GM19193 (cell line): ENCODE results near the gene GTF3C5.

Source experiments
- POLR2A ChIP-seq: IDR thresholded peaks from 4 replicates; pipeline ENCODE4 v1.6.1; 2011; ENCODE audit not compliant: insufficient read depth, insufficient read length; ENCODE audit errors: extremely low read depth

GTF3C5 gene

GRCh38 chr9:133098104-133098754 is 67.4 kb downstream of the GTF3C5 start:
- no peak for TF ChIP-seq POLR2A

- TF ChIP-seq POLR2A, result no peak
Measured at GRCh38 chr9:133098871-133099270, 68.1 kb downstream of the GTF3C5 start.

GRCh38 chr9:133099726-133100505 is 69.1 kb downstream of the GTF3C5 start:
- no peak for TF ChIP-seq POLR2A

- no peak for TF ChIP-seq POLR2A
Measured at GRCh38 chr9:133100506-133101355, 69.9 kb downstream of the GTF3C5 start.

- no peak for TF ChIP-seq POLR2A
Measured at GRCh38 chr9:133101356-133102189, 70.8 kb downstream of the GTF3C5 start.

- TF ChIP-seq POLR2A, result no peak
Measured at GRCh38 chr9:133102190-133103021, 71.6 kb downstream of the GTF3C5 start.

GRCh38 chr9:133103183-133103986 is 72.6 kb downstream of the GTF3C5 start:
- TF ChIP-seq POLR2A, result no peak

- no peak for TF ChIP-seq POLR2A
Measured at GRCh38 chr9:133103987-133104505, 73.2 kb downstream of the GTF3C5 start.

GRCh38 chr9:133104718-133105460 is 74.1 kb downstream of the GTF3C5 start:
- TF ChIP-seq POLR2A, result no peak

- TF ChIP-seq POLR2A, result no peak
Measured at GRCh38 chr9:133105461-133105770, 74.6 kb downstream of the GTF3C5 start.

GRCh38 chr9:133106511-133107244 is 75.9 kb downstream of the GTF3C5 start:
- no peak for TF ChIP-seq POLR2A
